Measurements from ENCODE around the gene FUT2.
"Not testable (repeated sequence)": the region's sequence is repeated elsewhere in the genome, so short reads cannot be mapped to it uniquely, and the experiment has no call there.

Gene FUT2

GRCh38 chr19:48671446-48671995 is 24.2 kb upstream of the FUT2 start:
- no peak for ATAC-seq

- no peak for ATAC-seq
These were observed 22.8 kb upstream of the FUT2 start, which contains the start of gene NTN5 for GRCh38 chr19:48672994-48673393. TSS of gene NTN5 (minus strand) at chr19:48673017. CDS start at chr19:48670986, 2,031 bp downstream.

- no peak for ATAC-seq
These were observed 22.2 kb upstream of the FUT2 start for GRCh38 chr19:48673436-48674100.

GRCh38 chr19:48674216-48674809 is 21.5 kb upstream of the FUT2 start:
- no peak for ATAC-seq

- ATAC-seq: peak; percentile 81 to 89
These were observed 20.6 kb upstream of the FUT2 start for GRCh38 chr19:48674921-48675824.

GRCh38 chr19:48676487-48676886 is 19.3 kb upstream of the FUT2 start:
- ATAC-seq: no peak

- ATAC-seq: no peak
These were observed 18.9 kb upstream of the FUT2 start for GRCh38 chr19:48676887-48677286.

- no peak for ATAC-seq
These were observed 17.6 kb upstream of the FUT2 start for GRCh38 chr19:48678201-48678600.

- not testable (repeated sequence) for ATAC-seq
These were observed 15.8 kb upstream of the FUT2 start for GRCh38 chr19:48680006-48680405.

- ATAC-seq: no peak
These were observed 15.2 kb upstream of the FUT2 start for GRCh38 chr19:48680436-48681126.

GRCh38 chr19:48681127-48681470 is 14.7 kb upstream of the FUT2 start:
- no peak for ATAC-seq

- ATAC-seq: no peak
These were observed 12.4 kb upstream of the FUT2 start for GRCh38 chr19:48683349-48683748.

- ATAC-seq: no peak
These were observed 10.2 kb upstream of the FUT2 start for GRCh38 chr19:48685583-48685982.

- ATAC-seq: no peak
These were observed 9.7 kb upstream of the FUT2 start for GRCh38 chr19:48686088-48686487.

GRCh38 chr19:48686637-48687036 is 9.1 kb upstream of the FUT2 start:
- ATAC-seq: not testable (repeated sequence)

- ATAC-seq: no peak
These were observed 8.0 kb upstream of the FUT2 start for GRCh38 chr19:48687776-48688175.

- no peak for ATAC-seq
These were observed 6.3 kb upstream of the FUT2 start for GRCh38 chr19:48689449-48689848.

- not testable (repeated sequence) for ATAC-seq
These were observed 2.1 kb upstream of the FUT2 start for GRCh38 chr19:48693629-48694028.

- no peak for ATAC-seq
These were observed 711 bp downstream of the FUT2 start for GRCh38 chr19:48696353-48697010.

GRCh38 chr19:48698046-48698445 is 2.3 kb downstream of the FUT2 start:
- no peak for ATAC-seq

- ATAC-seq: no peak
These were observed 6.9 kb downstream of the FUT2 start for GRCh38 chr19:48702701-48703100.

- ATAC-seq: no peak
These were observed 7.5 kb downstream of the FUT2 start for GRCh38 chr19:48703316-48703715.

Measured in activated CD4-positive, CD25-positive, alpha-beta regulatory T cell treated with anti-CD3 and anti-CD28 coated beads, Interleukin-2, amount 50 U/mL, for 24 hours (primary cell).